Measurements from ENCODE around the gene PYM1. TPM values are rescaled to one million over a fixed set of nuclear protein-coding genes. Genes with fewer than 3 reads are reported as not detected.
A peak's percentile ranks its signal among the peaks of the same experiment; 100 is the strongest.

PYM1 gene
- total RNA-seq, 6 donors from 2014 or later = 23.0 to 47.3 (median 32.8) TPM

DNA sequence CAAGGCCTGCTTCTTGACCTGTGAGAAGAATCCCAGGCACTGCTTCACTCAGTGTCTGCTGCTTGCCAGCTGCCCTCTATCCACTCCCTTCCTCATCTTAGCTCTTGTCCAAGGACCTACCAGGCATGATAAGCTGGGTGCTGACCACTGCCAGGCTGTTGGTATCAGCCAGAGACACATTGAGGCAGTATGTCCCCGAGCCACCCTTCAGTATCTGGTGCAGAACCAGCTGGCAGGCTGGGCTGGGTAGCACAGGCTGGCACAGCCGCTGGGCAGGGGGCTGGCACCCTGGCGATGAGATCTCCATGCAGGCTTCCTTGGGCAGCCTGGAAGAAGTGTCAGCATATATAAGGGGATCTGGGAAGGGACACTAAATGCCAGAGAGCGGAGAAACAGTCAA lies 27.6 kb upstream of the PYM1 start:
- Histone ChIP-seq H3K36me3 (peaks cover 0 to 34% (median 28%) of the 10 kb centered on the region in 4 donors), H3K9me3 (no peaks in the 10 kb centered on the region), H3K4me1 (no peaks in the 10 kb centered on the region), H3K27ac (no peak overlapping the region), H3K4me3 (no peak overlapping the region), H3K27me3 (no peaks in the 10 kb centered on the region)
- peak in 1 of 2 donors; percentile 51 for DNase-seq
- no peak for TF ChIP-seq EP300 (IDR thresholded peaks at IDR 0.05)
- no peak for TF ChIP-seq POLR2A (IDR thresholded peaks at IDR 0.05)
- no peak for TF ChIP-seq POLR2AphosphoS5 (IDR thresholded peaks at IDR 0.05)
- TF ChIP-seq, protein P1, sequence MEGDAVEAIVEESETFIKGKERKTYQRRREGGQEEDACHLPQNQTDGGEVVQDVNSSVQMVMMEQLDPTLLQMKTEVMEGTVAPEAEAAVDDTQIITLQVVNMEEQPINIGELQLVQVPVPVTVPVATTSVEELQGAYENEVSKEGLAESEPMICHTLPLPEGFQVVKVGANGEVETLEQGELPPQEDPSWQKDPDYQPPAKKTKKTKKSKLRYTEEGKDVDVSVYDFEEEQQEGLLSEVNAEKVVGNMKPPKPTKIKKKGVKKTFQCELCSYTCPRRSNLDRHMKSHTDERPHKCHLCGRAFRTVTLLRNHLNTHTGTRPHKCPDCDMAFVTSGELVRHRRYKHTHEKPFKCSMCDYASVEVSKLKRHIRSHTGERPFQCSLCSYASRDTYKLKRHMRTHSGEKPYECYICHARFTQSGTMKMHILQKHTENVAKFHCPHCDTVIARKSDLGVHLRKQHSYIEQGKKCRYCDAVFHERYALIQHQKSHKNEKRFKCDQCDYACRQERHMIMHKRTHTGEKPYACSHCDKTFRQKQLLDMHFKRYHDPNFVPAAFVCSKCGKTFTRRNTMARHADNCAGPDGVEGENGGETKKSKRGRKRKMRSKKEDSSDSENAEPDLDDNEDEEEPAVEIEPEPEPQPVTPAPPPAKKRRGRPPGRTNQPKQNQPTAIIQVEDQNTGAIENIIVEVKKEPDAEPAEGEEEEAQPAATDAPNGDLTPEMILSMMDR (IDR thresholded peaks at IDR 0.05) = no peak
- no peak for ATAC-seq (ENCODE audit: low FRiP score in 2 of 2)
- WGBS, 2 donors = 90 to 96% methylated on average over 4 of the region's 4 CpGs

DNA sequence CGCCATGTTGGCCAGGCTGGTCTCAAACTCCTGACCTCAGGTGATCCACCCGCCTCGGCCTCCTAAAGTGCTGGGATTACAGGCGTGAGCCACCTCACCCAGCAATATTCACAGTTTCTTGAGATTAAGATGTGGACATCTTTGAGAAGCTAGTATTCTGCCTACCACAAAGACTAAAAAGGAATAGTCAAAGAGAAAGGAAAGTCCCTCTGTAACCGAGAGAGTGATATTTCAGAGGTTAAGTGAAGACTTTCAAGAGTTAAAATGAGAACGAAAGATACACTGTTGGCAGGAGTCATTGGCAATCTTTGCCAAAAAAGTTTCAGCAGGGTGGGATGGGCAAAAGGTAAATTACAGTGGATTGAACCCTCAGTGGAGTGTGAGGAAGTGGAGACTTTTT lies 18.9 kb upstream of the PYM1 start:
- H3K36me3 ChIP-seq = peaks cover 4 to 45% (median 18%) of the 10 kb centered on the region in 4 donors
- no peak overlapping the region for H3K4me3 ChIP-seq
- no peaks in the 10 kb centered on the region for H3K27me3 ChIP-seq
- WGBS, 2 donors = 83 to 87% methylated on average over 6 of the region's 6 CpGs
- no peak overlapping the region for H3K27ac ChIP-seq
- H3K9me3 ChIP-seq = no peaks in the 10 kb centered on the region
- no peaks in the 10 kb centered on the region for H3K4me1 ChIP-seq
- ATAC-seq (ENCODE audit: low FRiP score in 2 of 2) (no peak), DNase-seq (no peak)
- TF ChIP-seq POLR2AphosphoS5 (IDR thresholded peaks at IDR 0.05) (no peak), POLR2A (IDR thresholded peaks at IDR 0.05) (no peak), EP300 (IDR thresholded peaks at IDR 0.05) (no peak)
- TF ChIP-seq, protein P1 (IDR thresholded peaks at IDR 0.05) = no peak

DNA sequence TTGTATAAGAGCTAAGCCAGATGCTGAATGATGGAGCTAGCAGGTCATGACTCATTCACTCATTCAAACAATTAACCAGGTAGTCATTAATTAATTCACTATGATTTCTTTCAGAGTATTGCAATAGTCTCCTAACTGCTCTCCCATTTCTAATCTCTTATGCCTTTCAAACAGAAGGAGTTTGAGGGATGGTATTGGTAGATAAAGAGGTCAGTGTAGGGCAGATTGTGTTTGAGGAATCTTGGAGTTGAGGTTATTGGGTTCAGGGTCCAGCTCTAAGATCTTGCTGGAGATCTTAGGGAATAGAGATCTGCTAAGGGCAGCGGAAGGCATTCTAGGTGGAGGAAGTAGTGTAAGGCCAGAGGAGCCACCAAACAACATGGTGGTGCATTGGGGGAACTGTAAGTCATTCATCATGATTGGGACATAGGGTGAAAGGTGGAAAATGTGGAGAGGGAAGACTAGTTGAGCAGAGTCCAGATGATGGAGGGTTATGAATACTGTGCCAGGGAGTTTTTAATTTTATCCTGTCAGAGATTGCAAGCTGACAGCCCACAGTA lies 15.0 kb upstream of the PYM1 start:
- Histone ChIP-seq H3K27ac (no peak overlapping the region), H3K4me1 (peaks cover 7 to 9% (median 8%) of the 10 kb centered on the region in 4 donors), H3K9me3 (no peaks in the 10 kb centered on the region), H3K27me3 (no peaks in the 10 kb centered on the region), H3K36me3 (peaks cover 0 to 60% (median 10%) of the 10 kb centered on the region in 4 donors), H3K4me3 (no peak overlapping the region)
- no peak for ATAC-seq (ENCODE audit: low FRiP score in 2 of 2)
- TF ChIP-seq EP300 (IDR thresholded peaks at IDR 0.05) = no peak
- TF ChIP-seq, protein P1 (IDR thresholded peaks at IDR 0.05) = no peak
- 100% methylated on average over 1 of the region's 1 CpG for WGBS, 2 donors
- DNase-seq = no peak

DNA sequence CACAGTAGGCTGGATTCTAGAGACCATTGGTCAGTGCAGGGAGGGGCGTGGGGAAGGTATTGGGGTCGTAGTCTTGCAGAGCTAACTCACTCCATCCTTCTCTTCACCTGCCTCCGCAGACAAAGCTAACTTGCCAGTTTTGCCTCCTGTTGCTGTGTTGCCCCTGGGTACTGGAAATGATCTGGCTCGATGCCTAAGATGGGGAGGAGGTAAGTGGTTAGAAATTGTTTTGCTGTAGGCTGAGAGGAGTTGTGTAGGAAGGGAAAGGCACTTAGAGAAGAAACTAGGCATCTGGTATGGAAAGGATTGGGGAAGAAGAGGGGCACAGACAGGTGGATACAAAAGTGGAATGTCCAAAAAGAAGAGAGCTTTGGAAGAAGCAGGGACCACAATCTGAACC lies 14.4 kb upstream of the PYM1 start:
- TF ChIP-seq POLR2AphosphoS5 (IDR thresholded peaks at IDR 0.05) (no peak), POLR2A (IDR thresholded peaks at IDR 0.05) (no peak), EP300 (IDR thresholded peaks at IDR 0.05) (no peak)
- TF ChIP-seq, protein P1 (IDR thresholded peaks at IDR 0.05) = no peak
- Histone ChIP-seq H3K4me1 (peaks cover 7 to 9% (median 8%) of the 10 kb centered on the region in 4 donors), H3K27ac (no peak overlapping the region), H3K9me3 (no peaks in the 10 kb centered on the region), H3K36me3 (peaks cover 0 to 64% (median 10%) of the 10 kb centered on the region in 4 donors), H3K27me3 (no peaks in the 10 kb centered on the region), H3K4me3 (no peak overlapping the region)
- no peak for DNase-seq
- 80 to 91% methylated on average over 4 of the region's 4 CpGs for WGBS, 2 donors
- ATAC-seq (ENCODE audit: low FRiP score in 2 of 2) = no peak

Measured in upper lobe of left lung (tissue), 6 donors.